Keratinocyte (primary cell): ENCODE data around the gene WWC2. TPM values are rescaled to one million over a fixed set of nuclear protein-coding genes. Genes with fewer than 3 reads are reported as not detected.

ENCODE experiments used
- DNase-seq: peaks from one replicate; pipeline ENCODE4 v3.0.0-alpha.2; 2011; ENCODE audit warnings: low read depth, missing footprints, low spot score
- FAIRE-seq: peaks from 2 replicates; lab custom pipeline; 2011; peaks lifted over from hg19 to GRCh38; lab: Jason Lieb, UNC
- H2AFZ ChIP-seq: 2 replicates; pipeline ENCODE4 v1.6.0; 2012; ENCODE audit warnings: low read length, control low read depth, inconsistent platforms; ENCODE audit not compliant: control insufficient read depth
- H3K27ac ChIP-seq: 2 replicates; pipeline ENCODE4 v1.5.1; 2011; ENCODE audit warnings: low read length; ENCODE audit not compliant: control insufficient read depth, insufficient read depth
- H3K27me3 ChIP-seq: 3 replicates; pipeline ENCODE4 v1.6.0; 2011; ENCODE audit warnings: low read length; ENCODE audit not compliant: control insufficient read depth, insufficient read depth; ENCODE audit errors: extremely low read depth
- H3K36me3 ChIP-seq, 2 experiments: 2 replicates in 1 of 2; 3 replicates in 1 of 2; pipeline ENCODE4 v1.5.1; 2011; ENCODE audit warnings: low read length in 2 of 2, mild to moderate bottlenecking in 1 of 2; ENCODE audit not compliant: control insufficient read depth in 2 of 2, insufficient read depth in 2 of 2; ENCODE audit errors: extremely low read depth in 1 of 2
- H3K4me1 ChIP-seq: 3 replicates; pipeline ENCODE4 v1.5.1; 2011; ENCODE audit warnings: low read length; ENCODE audit not compliant: control insufficient read depth, insufficient read depth; ENCODE audit errors: extremely low read depth
- H3K4me2 ChIP-seq: 3 replicates; pipeline ENCODE4 v1.6.0; 2011; ENCODE audit warnings: low read depth, low read length; ENCODE audit not compliant: control insufficient read depth, insufficient read depth; ENCODE audit errors: extremely low read depth
- H3K4me3 ChIP-seq, 3 experiments: fragments of 200-600 bp in 1 of 3; sonication (generic) in 1 of 3; 2 replicates in 2 of 3; 3 replicates in 1 of 3; pipeline ENCODE4 v1.5.1; 2011 to 2016; ENCODE audit warnings: low read length in 3 of 3, mild to moderate bottlenecking in 3 of 3, control low read depth in 2 of 3, inconsistent platforms in 1 of 3, low read depth in 1 of 3, mixed read lengths in 1 of 3, mixed run types in 1 of 3, moderate library complexity in 1 of 3; ENCODE audit not compliant: control insufficient read depth in 2 of 3, insufficient read depth in 2 of 3; ENCODE audit errors: extremely low read depth in 1 of 3
- H3K79me2 ChIP-seq: 2 replicates; pipeline ENCODE4 v1.6.0; 2012; ENCODE audit warnings: low read length; ENCODE audit not compliant: control insufficient read depth, insufficient read depth
- H3K9ac ChIP-seq: 3 replicates; pipeline ENCODE4 v1.6.0; 2011; ENCODE audit warnings: low read length; ENCODE audit not compliant: control insufficient read depth, insufficient read depth; ENCODE audit errors: extremely low read depth
- H3K9me1 ChIP-seq: 3 replicates; pipeline ENCODE4 v1.6.0; 2011; ENCODE audit warnings: low read length; ENCODE audit not compliant: control insufficient read depth, insufficient read depth; ENCODE audit errors: extremely low read depth
- H3K9me3 ChIP-seq: 2 replicates; pipeline ENCODE4 v1.5.1; 2012; ENCODE audit warnings: low read depth, low read length; ENCODE audit not compliant: control insufficient read depth
- H4K20me1 ChIP-seq: 3 replicates; pipeline ENCODE4 v1.6.0; 2011; ENCODE audit warnings: low read length; ENCODE audit not compliant: control insufficient read depth, insufficient read depth; ENCODE audit errors: extremely low read depth
- CTCF ChIP-seq, 3 experiments: IDR thresholded peaks in 1 of 3; conservative IDR thresholded peaks in 1 of 3; optimal IDR thresholded peaks in 1 of 3; 2 replicates in 2 of 3; 3 replicates in 1 of 3; pipeline versions ENCODE3 to v1.5.1; 2011; ENCODE audit warnings: low read length in 3 of 3, mild to moderate bottlenecking in 3 of 3, moderate library complexity in 2 of 3, control low read depth in 1 of 3, inconsistent platforms in 1 of 3; ENCODE audit not compliant: insufficient read depth in 2 of 3; ENCODE audit errors: extremely low read depth in 1 of 3
- EZH2 ChIP-seq: IDR thresholded peaks from one replicate; pipeline ENCODE4 v1.6.1; 2012; ENCODE audit warnings: inconsistent platforms, mild to moderate bottlenecking, low read length, moderate library complexity
- dilution Hi-C: fragments of 300-500 bp; cut with MboI; formaldehyde crosslinking; loops from one replicate; pipeline ENCODE4 v1.7.0; 2020; ENCODE audit warnings: low sequenced_read_pairs; ENCODE audit not compliant: extremely low pct_ligation_motif_present
- polyA plus RNA-seq, 5 experiments: library from polyadenylated mRNA; depleted of rRNA in 3 of 5; stranded (reverse) in 3 of 5; stranded (forward) in 1 of 5; unstranded in 1 of 5; fragments of >200 nt; gene quantifications; 1 replicate in 1 of 5; 2 replicates in 3 of 5; 3 replicates in 1 of 5; pipeline versions ENCODE4 v1.2.1 to v1.2.3, GENCODE V29; 2011 to 2012; ENCODE audit warnings: missing spikeins in 2 of 5, low read depth in 1 of 5, low replicate concordance in 1 of 5

Gene WWC2
- polyA plus RNA-seq, 1 donor (not counting 4 experiments of a cell fraction or from before 2014, with no cell fraction given): 15.4 TPM

- H3K9ac ChIP-seq: no peak overlapping the region
- no peaks in the 10 kb centered on the region for H3K9me1 ChIP-seq
- H2AFZ ChIP-seq: no peak overlapping the region
- peaks cover 20 to 21% of the 10 kb centered on the region in 2 experiments for H3K36me3 ChIP-seq
- dilution Hi-C loops: loop anchor here (25.0 kb wide), 1 partner anchor 320 kb away; no protein-coding TSS in a partner anchor
- no peak overlapping the region for H3K27ac ChIP-seq
- no peak overlapping the region for H3K4me3 ChIP-seq
- H3K79me2 ChIP-seq: no peaks in the 10 kb centered on the region
- H3K27me3 ChIP-seq: no peaks in the 10 kb centered on the region
- H4K20me1 ChIP-seq: no peaks in the 10 kb centered on the region
- no peak for DNase-seq
- no peak overlapping the region for H3K4me2 ChIP-seq
- TF ChIP-seq EZH2 (no peak), CTCF (optimal IDR thresholded peaks at IDR 0.05 in 1 of 3, IDR thresholded peaks at IDR 0.05 in 1 of 3, conservative IDR thresholded peaks at IDR 0.05 in 1 of 3; ENCODE audit: extremely low read depth in 1 of 3, insufficient read depth in 2 of 3, low read length in 3 of 3) (peak; percentile 70 to 81 (median 77))
- FAIRE-seq: no peak
- no peaks in the 10 kb centered on the region for H3K9me3 ChIP-seq
- no peaks in the 10 kb centered on the region for H3K4me1 ChIP-seq
Observed at GRCh38 chr4:183256756-183257385, 157.8 kb downstream of the WWC2 start.

DNA sequence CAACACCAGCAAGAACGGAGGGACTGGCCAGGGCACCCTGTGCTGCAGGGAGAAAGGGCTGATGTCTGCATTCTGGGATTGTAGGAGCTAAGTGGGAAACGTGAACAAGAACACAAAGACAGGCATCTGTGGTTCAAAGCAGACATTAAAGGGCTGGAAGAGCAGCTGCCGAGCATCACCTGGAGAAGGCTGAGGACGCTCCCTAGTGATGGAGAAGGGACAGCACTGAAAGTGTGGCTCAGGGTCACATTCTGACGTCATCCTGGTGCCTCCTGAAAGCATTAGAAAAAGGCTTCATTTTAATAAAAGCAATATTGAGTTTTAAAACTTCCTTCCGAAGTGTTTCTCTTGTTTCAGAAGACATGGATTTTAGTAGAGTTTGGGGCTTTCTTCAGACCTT lies 158.8 kb downstream of the WWC2 start:
- FAIRE-seq (no peak), DNase-seq (no peak)
- Histone ChIP-seq H3K4me2 (no peak overlapping the region), H3K27ac (no peak overlapping the region), H3K79me2 (no peaks in the 10 kb centered on the region), H3K4me3 (no peak overlapping the region), H3K9me3 (no peaks in the 10 kb centered on the region), H3K4me1 (no peaks in the 10 kb centered on the region), H2AFZ (no peak overlapping the region), H3K36me3 (peaks cover 15 to 17% of the 10 kb centered on the region in 2 experiments), H3K9ac (no peak overlapping the region), H4K20me1 (peaks cover 4% of the 10 kb centered on the region), H3K9me1 (no peaks in the 10 kb centered on the region), H3K27me3 (no peaks in the 10 kb centered on the region)
- dilution Hi-C loops: loop anchor here (25.0 kb wide), 1 partner anchor 321 kb away; no protein-coding TSS in a partner anchor
- TF ChIP-seq EZH2: no peak
- TF ChIP-seq CTCF (optimal IDR thresholded peaks at IDR 0.05 in 1 of 3, IDR thresholded peaks at IDR 0.05 in 1 of 3, conservative IDR thresholded peaks at IDR 0.05 in 1 of 3; ENCODE audit: extremely low read depth in 1 of 3, insufficient read depth in 2 of 3, low read length in 3 of 3): no peak
